ENCODE data around the gene SLC17A7.

The SLC17A7 gene

DNA sequence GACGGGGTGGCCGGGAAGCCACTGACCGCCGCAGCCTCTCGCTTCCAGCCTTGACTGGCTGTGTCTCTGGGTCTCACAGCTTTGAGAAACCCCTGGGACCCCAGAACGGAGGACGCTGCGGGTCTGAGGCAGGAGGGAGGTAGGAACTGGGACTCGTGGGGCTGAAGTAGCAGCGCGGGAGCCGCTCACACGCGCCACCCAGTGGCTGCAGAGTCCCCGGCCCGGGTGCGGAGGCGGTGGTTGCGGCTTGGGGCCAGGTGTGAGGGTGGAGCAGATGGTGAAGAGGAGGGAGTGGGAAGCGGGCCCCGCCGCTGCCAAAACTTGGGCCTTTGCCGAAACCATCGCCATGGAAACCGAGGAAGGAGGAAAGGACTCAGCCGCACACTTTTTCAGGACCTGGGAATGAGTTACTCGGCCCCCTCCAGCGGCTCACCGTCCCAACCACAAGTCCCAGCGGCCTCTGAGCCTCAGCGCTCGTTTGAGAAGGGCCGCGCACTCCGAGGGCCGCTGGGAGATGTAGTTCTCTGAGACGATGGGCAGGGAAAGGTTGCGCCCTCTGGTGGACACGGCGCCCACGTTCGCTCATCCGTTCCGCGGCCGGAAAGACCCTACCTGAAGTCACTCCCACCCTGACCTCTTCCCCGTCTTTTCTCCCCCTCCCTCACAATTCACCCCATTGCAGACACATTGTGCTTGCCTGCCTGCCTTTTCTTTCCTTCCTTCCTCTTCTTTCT, 2.2 kb upstream of the SLC17A7 start:
- peak; percentile 90 for DNase-seq

- DNase-seq: peak; percentile 24 to 40
Measured at GRCh38 chr19:49442771-49443365, 1.5 kb upstream of the SLC17A7 start.

GRCh38 chr19:49442354-49442753, 1.0 kb upstream of the SLC17A7 start:
- no peak for DNase-seq

GRCh38 chr19:49441960-49442350, 628 bp upstream of the SLC17A7 start:
- no peak for DNase-seq

GRCh38 chr19:49440439-49441209, 703 bp downstream of the SLC17A7 start:
- DNase-seq: no peak

- DNase-seq: no peak
Measured at GRCh38 chr19:49439836-49440235, 1.5 kb downstream of the SLC17A7 start.

GRCh38 chr19:49438261-49438660, 3.1 kb downstream of the SLC17A7 start:
- DNase-seq: no peak

GRCh38 chr19:49437231-49437630, 4.1 kb downstream of the SLC17A7 start:
- DNase-seq: no peak

DNA sequence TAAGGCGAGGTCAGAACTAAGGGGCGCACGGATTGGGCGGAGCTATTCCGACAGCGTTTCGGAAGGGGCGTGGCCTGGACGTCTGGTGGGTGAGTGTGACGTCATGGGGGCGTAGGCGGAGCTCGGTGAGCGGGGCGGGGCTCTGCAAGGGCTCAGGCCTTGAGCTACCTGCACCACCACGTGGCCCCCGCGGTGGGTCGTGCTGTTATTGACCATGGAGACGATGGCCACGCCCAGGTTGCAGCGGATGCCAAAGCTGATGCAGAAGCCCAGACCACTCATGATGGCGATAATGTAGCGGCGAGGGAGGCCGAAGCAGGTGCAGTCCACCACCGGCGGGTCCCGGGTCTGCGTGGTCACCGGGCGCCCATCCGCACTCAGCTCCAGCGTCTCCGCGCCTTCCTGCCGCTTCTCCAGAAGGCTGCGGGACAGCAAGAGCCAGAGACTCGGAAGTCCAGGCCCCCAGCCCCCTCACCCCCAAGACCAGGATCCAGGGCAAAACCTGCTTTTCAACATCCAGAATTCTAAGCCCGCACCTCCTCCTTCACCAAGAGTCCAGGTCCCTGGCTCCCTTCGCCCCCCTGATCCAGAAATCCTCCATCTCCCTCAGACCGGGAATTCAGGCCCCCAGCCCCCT, 4.8 kb downstream of the SLC17A7 start:
- DNase-seq: peak; percentile 35 to 48

DNA sequence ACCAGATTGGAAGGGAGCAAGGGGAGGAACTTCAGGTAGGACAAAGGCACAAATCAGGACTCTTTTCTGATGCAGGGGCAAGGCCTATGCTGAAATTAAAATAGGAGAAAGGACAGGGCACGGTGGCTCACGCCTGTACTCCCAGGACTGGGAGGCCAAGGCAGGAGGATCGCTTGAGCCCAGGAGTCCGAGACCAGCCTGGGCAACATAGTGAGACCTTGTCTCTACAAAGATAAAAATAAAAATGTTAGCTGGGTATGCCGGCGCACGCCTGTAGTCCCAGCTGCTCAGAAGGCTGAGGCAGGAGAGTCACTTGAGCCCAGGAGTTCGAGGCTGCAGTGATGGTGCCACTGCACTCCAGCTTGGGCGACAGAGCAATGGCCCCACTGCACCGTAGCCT, 5.7 kb downstream of the SLC17A7 start:
- no peak for DNase-seq

DNA sequence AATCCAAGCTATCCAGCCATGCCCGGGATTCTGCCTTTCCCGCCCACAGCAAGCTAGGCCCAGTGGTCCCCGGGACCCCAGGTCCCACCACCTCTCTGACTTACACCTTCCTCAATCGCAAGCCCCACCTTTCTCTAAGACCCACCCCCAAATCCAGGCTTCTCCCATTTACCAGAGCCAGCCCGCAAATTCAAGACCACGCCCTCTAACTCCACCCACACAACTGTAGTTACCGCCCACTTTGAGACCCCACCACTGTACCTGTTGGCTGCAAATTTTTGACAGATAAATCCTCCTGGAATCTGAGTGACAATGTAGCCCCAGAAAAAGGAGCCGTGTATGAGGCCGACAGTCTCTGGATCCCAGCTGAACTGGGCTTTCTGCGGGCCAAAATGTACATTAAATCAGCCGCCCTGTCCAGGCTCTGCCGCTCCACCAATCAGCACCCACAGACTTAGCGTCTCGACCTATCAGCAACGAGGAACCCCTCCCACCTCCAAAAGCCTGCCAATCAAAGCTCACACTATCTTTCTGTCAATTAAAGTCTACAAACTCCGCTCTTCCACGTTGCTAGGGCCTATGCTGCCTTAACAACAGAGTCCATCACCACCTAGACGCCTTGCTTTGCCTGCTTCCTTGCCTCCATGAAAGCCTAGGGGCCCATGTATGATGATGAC, 6.3 kb downstream of the SLC17A7 start:
- no peak for DNase-seq

GRCh38 chr19:49433240-49433901, 8.0 kb downstream of the SLC17A7 start:
- no peak for DNase-seq

GRCh38 chr19:49432141-49433073, 8.9 kb downstream of the SLC17A7 start:
- no peak for DNase-seq

GRCh38 chr19:49431330-49431749, 10.0 kb downstream of the SLC17A7 start:
- DNase-seq: no peak

- peak in 1 of 2 experiments; percentile 32 for DNase-seq
Measured at GRCh38 chr19:49430678-49431329, 10.5 kb downstream of the SLC17A7 start.

GRCh38 chr19:49430172-49430677, 11.1 kb downstream of the SLC17A7 start:
- no peak for DNase-seq

DNA sequence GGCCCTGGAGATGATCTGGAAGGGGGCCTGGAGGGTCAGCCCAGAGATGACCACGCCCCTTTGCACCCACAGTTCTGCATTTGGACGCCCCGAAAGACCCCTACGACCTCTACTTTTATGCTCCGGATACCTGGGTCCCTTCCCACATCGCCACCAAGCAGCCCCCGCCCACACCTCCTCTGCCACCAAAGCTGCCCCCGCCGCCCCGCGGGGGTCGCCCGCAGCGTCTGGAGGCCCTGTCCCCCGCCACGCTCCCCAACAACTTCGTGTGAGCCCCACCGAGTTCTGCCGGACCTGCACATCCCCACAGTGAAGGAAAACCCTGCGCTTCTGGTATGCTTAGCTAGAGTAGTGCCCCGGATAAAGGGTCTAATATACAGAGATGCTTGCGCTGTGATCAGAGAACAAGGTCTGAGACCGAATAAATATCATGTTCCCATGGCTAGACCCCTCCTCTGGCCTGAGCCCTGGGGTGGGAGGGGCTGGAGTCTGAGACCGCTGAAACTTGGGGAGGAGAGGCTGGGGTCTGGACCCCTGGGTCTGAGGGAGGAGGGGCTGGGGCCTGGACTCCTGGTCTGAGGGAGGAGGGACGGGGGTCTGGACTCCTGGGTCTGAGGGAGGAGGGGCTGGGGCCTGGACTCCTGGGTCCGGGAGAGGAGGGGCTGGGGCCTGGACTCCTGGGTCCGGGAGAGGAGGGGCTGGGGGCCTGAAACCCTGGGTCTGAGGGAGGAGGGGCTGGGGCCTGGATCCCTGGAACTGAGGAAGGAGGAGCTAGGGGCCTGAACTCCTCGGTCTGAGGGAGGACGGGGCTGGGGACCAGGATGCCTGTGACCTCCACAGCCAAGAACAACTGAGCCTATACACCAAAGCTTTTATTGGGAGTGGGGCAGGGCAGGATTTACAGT, 12.5 kb downstream of the SLC17A7 start:
- DNase-seq: no peak

GRCh38 chr19:49427855-49428546, 13.3 kb downstream of the SLC17A7 start:
- no peak for DNase-seq

GRCh38 chr19:49427339-49427738, 14.0 kb downstream of the SLC17A7 start:
- no peak for DNase-seq
